CD4-positive, CD25-positive, alpha-beta regulatory T cell (primary cell): ENCODE results near the gene RALGDS. TPM values are rescaled to one million over a fixed set of nuclear protein-coding genes. Genes with fewer than 3 reads are reported as not detected.
"Not testable (repeated sequence)": the region's sequence is repeated elsewhere in the genome, so short reads cannot be mapped to it uniquely, and the experiment has no call there.

Experiments
- ATAC-seq, 2 donors: fragments of 150-1000 bp; cut with Tn5 transposase; one replicate each; pipeline ENCODE4 v1.10.0; 2021; ENCODE audit warnings: low read depth in 2 of 2, moderate number of reproducible peaks in 2 of 2, moderate library complexity in 1 of 2
- DNase-seq, 3 donors: peaks; one replicate each; pipeline versions ENCODE4 v3.0.0 to v3.0.0-alpha.2; 2012 to 2022; ENCODE audit warnings: mixed read lengths in 1 of 3
- H3K27ac ChIP-seq: one replicate; pipeline ENCODE4 v1.7.0; 2013; ENCODE audit warnings: mild to moderate bottlenecking, low read length; ENCODE audit not compliant: insufficient read depth, poor library complexity, severe bottlenecking
- H3K27me3 ChIP-seq: one replicate; pipeline ENCODE4 v1.7.0; 2013; ENCODE audit warnings: low read length; ENCODE audit not compliant: control insufficient read depth, insufficient read depth
- H3K36me3 ChIP-seq: one replicate; pipeline ENCODE4 v1.7.0; 2013; ENCODE audit warnings: mild to moderate bottlenecking, low read length, moderate library complexity; ENCODE audit not compliant: control insufficient read depth, insufficient read depth
- H3K4me1 ChIP-seq: 2 replicates; pipeline ENCODE4 v1.7.0; 2013; ENCODE audit warnings: mild to moderate bottlenecking, low read length; ENCODE audit not compliant: insufficient read depth, control insufficient read depth, poor library complexity, severe bottlenecking
- H3K4me3 ChIP-seq: one replicate; pipeline ENCODE4 v1.7.0; 2013; ENCODE audit warnings: low read depth, mild to moderate bottlenecking, low read length, moderate library complexity
- H3K9me3 ChIP-seq, 2 experiments: 1 replicate in 1 of 2; 2 replicates in 1 of 2; pipeline ENCODE4 v1.7.0; 2013; ENCODE audit warnings: low read length in 2 of 2, mild to moderate bottlenecking in 1 of 2, moderate library complexity in 1 of 2; ENCODE audit not compliant: control insufficient read depth in 2 of 2
- H3K27ac Mint-ChIP-seq, 3 donors: one replicate each; pipeline ENCODE4 v1.8.0; 2020 to 2022; ENCODE audit warnings: mild to moderate bottlenecking in 3 of 3, mixed read lengths in 3 of 3, moderate library complexity in 2 of 3
- H3K27me3 Mint-ChIP-seq: one replicate; pipeline ENCODE4 v1.8.0; 2022; ENCODE audit warnings: mild to moderate bottlenecking, mixed read lengths
- H3K36me3 Mint-ChIP-seq: one replicate; pipeline ENCODE4 v1.8.0; 2020; ENCODE audit warnings: mixed read lengths
- H3K4me1 Mint-ChIP-seq, 4 donors: one replicate each; pipeline ENCODE4 v1.8.0; 2020 to 2022; ENCODE audit warnings: mixed read lengths in 4 of 4, mild to moderate bottlenecking in 1 of 4
- H3K4me3 Mint-ChIP-seq, 4 donors: one replicate each; pipeline ENCODE4 v1.8.0; 2020 to 2022; ENCODE audit warnings: mild to moderate bottlenecking in 4 of 4, mixed read lengths in 4 of 4, moderate library complexity in 3 of 4
- H3K9me3 Mint-ChIP-seq, 7 donors: one replicate each; pipeline ENCODE4 v1.8.0; 2020 to 2022; ENCODE audit warnings: mixed read lengths in 7 of 7, mild to moderate bottlenecking in 3 of 7, moderate library complexity in 2 of 7
- polyA plus RNA-seq, 4 donors: library from polyadenylated mRNA; unstranded; fragments of 300-500 nt; fragmentation: Illumina TruSeq; gene quantifications; one replicate each; pipeline ENCODE4 v1.2.3, GENCODE V29; 2021
- total RNA-seq: library from RNA; stranded (reverse); gene quantifications from one replicate; pipeline ENCODE4 v1.2.3, GENCODE V29; 2022

RALGDS gene
- total and polyA plus RNA-seq, 5 donors from 2014 or later: 34.6 to 228 (median 58.5) TPM

GRCh38 chr9:133083688-133084087 lies 37.4 kb downstream of the RALGDS start:
- not testable (repeated sequence) for H3K9me3 Mint-ChIP-seq, H3K27me3 Mint-ChIP-seq, H3K36me3 ChIP-seq, H3K9me3 ChIP-seq, H3K4me3 ChIP-seq, H3K27ac ChIP-seq, H3K4me3 Mint-ChIP-seq, DNase-seq, H3K4me1 Mint-ChIP-seq, H3K36me3 Mint-ChIP-seq, H3K27ac Mint-ChIP-seq, ATAC-seq, H3K4me1 ChIP-seq, H3K27me3 ChIP-seq

GRCh38 chr9:133081957-133082644 lies 38.9 kb downstream of the RALGDS start:
- not testable (repeated sequence) for H3K9me3 ChIP-seq, H3K27ac Mint-ChIP-seq, H3K27me3 Mint-ChIP-seq, H3K4me1 ChIP-seq, H3K4me3 Mint-ChIP-seq, H3K4me1 Mint-ChIP-seq, H3K27me3 ChIP-seq, ATAC-seq, H3K36me3 Mint-ChIP-seq, DNase-seq, H3K4me3 ChIP-seq, H3K27ac ChIP-seq, H3K36me3 ChIP-seq, H3K9me3 Mint-ChIP-seq

DNA sequence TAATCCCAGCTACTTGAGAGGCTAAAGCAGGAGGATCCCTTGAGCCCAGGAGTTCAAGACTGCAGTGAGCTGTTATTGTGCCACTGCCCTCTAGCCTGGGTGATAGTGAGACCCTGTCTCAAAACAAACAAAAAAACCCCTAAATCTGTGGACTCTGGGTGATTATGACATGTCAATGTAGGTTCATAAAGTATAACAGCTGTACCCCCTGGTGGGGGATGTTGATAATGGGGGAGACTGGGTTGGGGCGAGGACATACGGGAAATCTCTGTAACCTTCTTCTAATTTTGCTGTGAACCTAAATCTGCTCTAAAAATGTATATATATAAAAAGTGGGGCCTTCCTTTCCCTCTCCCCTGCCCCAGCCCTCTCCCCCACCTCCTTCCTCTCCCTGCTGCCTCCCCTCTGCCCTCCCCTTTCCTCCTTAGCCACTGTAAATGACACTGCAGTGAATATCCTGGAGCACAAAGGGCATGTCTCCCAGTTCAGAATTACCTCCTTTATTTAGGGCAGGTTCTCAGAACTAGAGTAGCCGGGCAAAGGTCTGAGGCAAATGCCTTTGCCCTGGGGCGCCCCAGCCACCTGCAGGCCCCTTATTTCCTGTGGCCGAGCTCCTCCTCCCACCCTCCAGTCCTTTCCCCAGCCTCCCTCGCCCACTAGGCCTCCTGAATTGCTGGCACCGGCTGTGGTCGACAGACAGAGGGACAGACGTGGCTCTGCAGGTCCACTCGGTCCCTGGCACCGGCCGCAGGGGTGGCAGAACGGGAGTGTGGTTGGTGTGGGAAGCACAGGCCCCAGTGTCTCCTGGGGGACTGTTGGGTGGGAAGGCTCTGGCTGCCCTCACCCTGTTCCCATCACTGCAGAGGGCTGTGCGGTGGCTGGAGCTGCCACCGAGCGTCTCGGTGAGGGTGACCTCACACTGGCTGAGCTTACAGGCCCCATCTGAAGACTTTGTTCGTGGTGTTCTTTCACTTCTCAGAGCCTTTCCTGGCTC lies 40.0 kb downstream of the RALGDS start:
- not testable (repeated sequence) for H3K4me1 ChIP-seq, H3K36me3 ChIP-seq, H3K27me3 Mint-ChIP-seq, H3K4me3 ChIP-seq, ATAC-seq, H3K27ac ChIP-seq, H3K9me3 Mint-ChIP-seq, H3K9me3 ChIP-seq, H3K4me1 Mint-ChIP-seq, H3K27ac Mint-ChIP-seq, H3K27me3 ChIP-seq, H3K36me3 Mint-ChIP-seq
- peak in 1 of 3 donors; percentile 20 for DNase-seq
- peak overlapping the region in 1 of 4 donors; percentile 32 for H3K4me3 Mint-ChIP-seq

DNA sequence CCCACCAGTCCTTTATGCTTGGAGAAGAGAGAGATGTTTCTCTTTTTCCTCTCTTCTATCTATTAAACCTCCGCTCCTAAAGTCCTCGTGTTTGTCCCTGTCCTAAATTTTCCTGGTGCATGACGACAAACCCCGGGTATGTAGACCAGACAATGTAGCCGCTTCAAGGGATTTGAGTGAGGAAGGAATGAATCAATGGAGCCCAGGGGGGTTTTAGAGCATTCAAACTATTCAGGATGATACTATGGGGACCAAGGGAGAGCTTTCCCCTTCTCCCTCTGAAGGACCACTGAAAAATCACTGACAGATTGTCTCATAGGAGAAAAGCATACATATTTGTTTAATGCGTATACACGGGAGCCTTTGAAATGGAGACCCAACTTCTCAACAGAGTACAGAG lies 40.9 kb downstream of the RALGDS start:
- Histone ChIP-seq H3K27me3 (no peaks in the 10 kb centered on the region), H3K27ac (no peak overlapping the region), H3K4me3 (no peak overlapping the region), H3K36me3 (no peaks in the 10 kb centered on the region), H3K4me1 (no peaks in the 10 kb centered on the region), H3K9me3 (no peaks in the 10 kb centered on the region)
- Mint-ChIP-seq H3K36me3 (no peaks in the 10 kb centered on the region), H3K27me3 (peaks cover 9% of the 10 kb centered on the region), H3K9me3 (no peaks in the 10 kb centered on the region), H3K4me3 (no peak overlapping the region), H3K27ac (no peak overlapping the region), H3K4me1 (no peaks in the 10 kb centered on the region)
- no peak for DNase-seq
- no peak for ATAC-seq

GRCh38 chr9:133078486-133078885 lies 42.6 kb downstream of the RALGDS start:
- Mint-ChIP-seq H3K4me1 (no peaks in the 10 kb centered on the region), H3K27me3 (peaks cover 9% of the 10 kb centered on the region), H3K4me3 (no peak overlapping the region), H3K36me3 (no peaks in the 10 kb centered on the region), H3K9me3 (no peaks in the 10 kb centered on the region), H3K27ac (no peak overlapping the region)
- no peak for DNase-seq
- Histone ChIP-seq H3K4me3 (no peak overlapping the region), H3K27me3 (no peaks in the 10 kb centered on the region), H3K9me3 (no peaks in the 10 kb centered on the region), H3K36me3 (no peaks in the 10 kb centered on the region), H3K27ac (no peak overlapping the region), H3K4me1 (no peaks in the 10 kb centered on the region)
- ATAC-seq: no peak

DNA sequence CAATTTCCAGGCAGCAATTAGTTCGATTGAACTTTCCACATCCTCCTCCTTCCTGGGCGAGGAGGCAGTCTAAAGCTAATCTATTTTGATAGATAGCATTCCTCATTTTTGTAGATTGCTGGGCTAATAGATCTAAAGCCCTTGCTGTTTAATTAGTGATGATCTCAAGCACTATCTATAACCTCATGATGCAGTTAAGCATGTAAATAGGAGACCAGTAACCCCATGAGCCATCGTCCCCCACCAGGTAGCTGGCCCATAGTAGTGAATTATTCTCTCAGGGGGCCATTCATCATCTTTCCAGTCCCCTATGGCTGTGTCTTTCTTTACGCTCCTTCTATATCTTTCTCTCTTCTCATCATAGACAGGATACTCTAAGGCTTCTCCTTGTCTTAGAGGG lies 44.3 kb downstream of the RALGDS start:
- Mint-ChIP-seq H3K36me3 (no peaks in the 10 kb centered on the region), H3K27me3 (peaks cover 7% of the 10 kb centered on the region), H3K9me3 (no peaks in the 10 kb centered on the region), H3K4me1 (no peaks in the 10 kb centered on the region), H3K27ac (no peak overlapping the region), H3K4me3 (no peak overlapping the region)
- ATAC-seq (no peak), DNase-seq (no peak)
- no peak overlapping the region for H3K27ac ChIP-seq
- no peaks in the 10 kb centered on the region for H3K27me3 ChIP-seq
- H3K4me1 ChIP-seq: no peaks in the 10 kb centered on the region
- no peak overlapping the region for H3K4me3 ChIP-seq
- H3K9me3 ChIP-seq: no peaks in the 10 kb centered on the region
- no peaks in the 10 kb centered on the region for H3K36me3 ChIP-seq

- Mint-ChIP-seq H3K27me3 (peaks cover 5% of the 10 kb centered on the region), H3K36me3 (no peaks in the 10 kb centered on the region), H3K9me3 (no peaks in the 10 kb centered on the region), H3K27ac (no peak overlapping the region), H3K4me1 (no peaks in the 10 kb centered on the region), H3K4me3 (no peak overlapping the region)
- no peaks in the 10 kb centered on the region for H3K4me1 ChIP-seq
- H3K9me3 ChIP-seq: no peaks in the 10 kb centered on the region
- no peak for DNase-seq
- H3K4me3 ChIP-seq: no peak overlapping the region
- no peaks in the 10 kb centered on the region for H3K27me3 ChIP-seq
- no peaks in the 10 kb centered on the region for H3K36me3 ChIP-seq
- no peak for ATAC-seq
- no peak overlapping the region for H3K27ac ChIP-seq
Measured at GRCh38 chr9:133075925-133076630, 45.0 kb downstream of the RALGDS start.
